Mononuclear cell (primary cell): ENCODE results near the gene CEL. TPM values are rescaled to one million over a fixed set of nuclear protein-coding genes. Genes with fewer than 3 reads are reported as not detected.

Experiments used
- H3K27me3 ChIP-seq: 2 replicates; pipeline ENCODE4 v1.6.0; 2011; ENCODE audit warnings: low read length, control low read depth; ENCODE audit not compliant: insufficient read depth
- H3K4me1 ChIP-seq: 2 replicates; pipeline ENCODE4 v1.5.1; 2011; ENCODE audit warnings: mild to moderate bottlenecking, low read length, control low read depth; ENCODE audit not compliant: insufficient read depth
- H3K4me3 ChIP-seq: 2 replicates; pipeline ENCODE4 v1.5.1; 2011; ENCODE audit warnings: mild to moderate bottlenecking, low read length, moderate library complexity
- H3K9me3 ChIP-seq: 2 replicates; pipeline ENCODE4 v1.5.1; 2011; ENCODE audit warnings: low read depth, mild to moderate bottlenecking, control low read depth, low read length
- total RNA-seq: library from RNA; depleted of rRNA; stranded (reverse); fragments of >200 nt; gene quantifications from one replicate; pipeline ENCODE4 v1.2.3, GENCODE V29; 2012

CEL gene
- total RNA-seq, 1 donor: 0.21 TPM

- H3K27me3 ChIP-seq: no peaks in the 10 kb centered on the region
These were observed 19.1 kb upstream of the CEL start for GRCh38 chr9:133042676-133043075.

GRCh38 chr9:133043449-133044035 is 18.2 kb upstream of the CEL start:
- Histone ChIP-seq H3K9me3 (no peaks in the 10 kb centered on the region), H3K4me3 (no peak overlapping the region), H3K27me3 (no peaks in the 10 kb centered on the region), H3K4me1 (no peaks in the 10 kb centered on the region)

More at GRCh38 chr9:133042676-133043075, 19.1 kb upstream of the CEL start:
- Histone ChIP-seq H3K4me3 (no peak overlapping the region), H3K9me3 (no peaks in the 10 kb centered on the region), H3K4me1 (no peaks in the 10 kb centered on the region)

DNA sequence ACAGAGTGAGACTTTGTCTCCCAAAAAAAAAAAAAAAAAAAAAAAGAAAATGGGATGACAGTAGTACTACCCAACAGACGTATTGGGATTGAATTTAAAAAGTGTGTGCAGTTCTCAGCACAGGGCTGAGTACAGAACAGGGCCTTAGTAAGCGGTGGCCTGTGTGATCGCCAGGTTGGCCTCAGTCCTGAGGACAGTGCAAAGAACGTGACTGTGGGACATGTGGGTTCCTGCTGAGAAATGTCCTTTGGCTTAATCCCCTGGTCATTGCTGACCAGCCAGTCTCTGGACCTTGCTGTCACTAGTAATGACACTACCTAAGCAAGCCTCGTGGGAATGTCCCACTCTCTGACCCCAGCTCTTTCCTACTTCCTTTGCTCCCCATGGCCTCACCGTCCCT is 17.7 kb upstream of the CEL start:
- Histone ChIP-seq H3K4me3 (no peak overlapping the region), H3K27me3 (no peaks in the 10 kb centered on the region), H3K4me1 (no peaks in the 10 kb centered on the region), H3K9me3 (no peaks in the 10 kb centered on the region)

DNA sequence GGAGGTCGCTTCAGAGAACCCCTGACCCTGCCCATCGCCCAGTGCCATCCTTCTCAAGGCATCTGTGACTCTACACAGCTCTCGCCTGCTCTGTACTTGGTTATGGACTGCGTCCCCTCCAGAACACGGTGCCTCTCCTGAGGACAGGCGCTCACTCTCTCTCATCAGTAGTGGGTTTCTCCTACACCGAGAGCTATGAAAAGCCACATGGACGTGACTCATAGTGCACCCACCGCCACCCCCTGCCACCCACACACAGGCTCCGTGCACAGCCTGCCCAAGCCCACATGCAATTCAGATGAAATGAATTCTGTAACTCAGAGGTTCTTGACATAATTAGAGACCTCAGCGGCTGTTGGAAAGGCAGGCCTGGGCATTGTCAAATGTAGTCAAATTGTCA is 17.1 kb upstream of the CEL start:
- Histone ChIP-seq H3K9me3 (no peaks in the 10 kb centered on the region), H3K27me3 (no peaks in the 10 kb centered on the region), H3K4me1 (no peaks in the 10 kb centered on the region), H3K4me3 (no peak overlapping the region)

- Histone ChIP-seq H3K9me3 (no peaks in the 10 kb centered on the region), H3K27me3 (no peaks in the 10 kb centered on the region), H3K4me3 (no peak overlapping the region), H3K4me1 (no peaks in the 10 kb centered on the region)
These were observed 16.6 kb upstream of the CEL start for GRCh38 chr9:133045132-133045531.

- no peaks in the 10 kb centered on the region for H3K27me3 ChIP-seq
- H3K4me3 ChIP-seq: no peak overlapping the region
- H3K9me3 ChIP-seq: no peaks in the 10 kb centered on the region
- H3K4me1 ChIP-seq: no peaks in the 10 kb centered on the region
These were observed 15.4 kb upstream of the CEL start for GRCh38 chr9:133046196-133046899.

GRCh38 chr9:133046900-133047295 is 14.9 kb upstream of the CEL start:
- Histone ChIP-seq H3K4me3 (no peak overlapping the region), H3K9me3 (no peaks in the 10 kb centered on the region), H3K4me1 (no peaks in the 10 kb centered on the region), H3K27me3 (no peaks in the 10 kb centered on the region)

- Histone ChIP-seq H3K27me3 (no peaks in the 10 kb centered on the region), H3K4me1 (no peaks in the 10 kb centered on the region), H3K4me3 (no peak overlapping the region), H3K9me3 (no peaks in the 10 kb centered on the region)
These were observed 13.2 kb upstream of the CEL start for GRCh38 chr9:133048595-133048994.

DNA sequence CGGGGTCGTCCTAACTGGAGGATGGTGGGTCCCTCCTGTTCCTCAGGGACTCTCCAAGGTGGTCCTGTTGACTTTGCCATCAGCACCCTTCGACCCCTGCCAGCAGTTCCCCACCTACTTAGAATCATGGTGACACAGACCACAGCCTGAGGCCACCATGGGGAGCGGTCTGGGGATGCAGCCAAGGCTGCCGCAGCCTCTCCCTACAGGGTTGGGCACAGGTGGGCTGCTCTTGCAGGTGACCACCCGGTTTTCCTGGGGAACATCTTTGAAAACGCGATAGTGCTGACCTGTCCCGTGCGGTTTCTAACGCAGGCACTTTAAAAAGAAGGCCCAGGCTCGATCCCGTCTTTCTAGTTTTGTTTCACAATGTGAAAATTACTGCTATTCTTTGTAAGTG is 12.7 kb upstream of the CEL start:
- H3K27me3 ChIP-seq: no peaks in the 10 kb centered on the region
- no peaks in the 10 kb centered on the region for H3K4me1 ChIP-seq
- H3K9me3 ChIP-seq: no peaks in the 10 kb centered on the region
- H3K4me3 ChIP-seq: no peak overlapping the region

DNA sequence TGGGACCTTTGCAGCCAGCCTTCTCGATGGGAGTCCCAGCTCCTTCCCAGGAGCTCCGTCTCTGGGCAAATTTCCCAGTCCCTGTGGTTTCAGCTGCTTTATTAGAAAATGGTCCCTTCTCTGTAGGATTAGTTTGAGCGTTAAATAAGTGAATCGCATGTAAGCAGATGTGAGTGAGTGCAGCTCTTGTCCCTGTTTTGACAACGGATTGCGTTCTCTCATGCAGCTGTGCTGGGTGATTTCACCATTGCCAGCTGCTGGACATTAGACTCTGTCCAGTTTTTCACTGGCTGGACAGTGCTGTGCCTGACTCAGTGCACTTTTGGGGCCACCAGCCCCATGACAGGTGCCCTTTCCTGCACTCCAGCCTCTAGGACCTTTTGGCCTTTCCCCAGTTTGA is 11.6 kb upstream of the CEL start:
- Histone ChIP-seq H3K9me3 (no peaks in the 10 kb centered on the region), H3K4me3 (no peak overlapping the region), H3K4me1 (no peaks in the 10 kb centered on the region), H3K27me3 (no peaks in the 10 kb centered on the region)

- H3K27me3 ChIP-seq: no peaks in the 10 kb centered on the region
- no peak overlapping the region for H3K4me3 ChIP-seq
- H3K9me3 ChIP-seq: no peaks in the 10 kb centered on the region
- no peaks in the 10 kb centered on the region for H3K4me1 ChIP-seq
These were observed 11.0 kb upstream of the CEL start for GRCh38 chr9:133050781-133051180.

DNA sequence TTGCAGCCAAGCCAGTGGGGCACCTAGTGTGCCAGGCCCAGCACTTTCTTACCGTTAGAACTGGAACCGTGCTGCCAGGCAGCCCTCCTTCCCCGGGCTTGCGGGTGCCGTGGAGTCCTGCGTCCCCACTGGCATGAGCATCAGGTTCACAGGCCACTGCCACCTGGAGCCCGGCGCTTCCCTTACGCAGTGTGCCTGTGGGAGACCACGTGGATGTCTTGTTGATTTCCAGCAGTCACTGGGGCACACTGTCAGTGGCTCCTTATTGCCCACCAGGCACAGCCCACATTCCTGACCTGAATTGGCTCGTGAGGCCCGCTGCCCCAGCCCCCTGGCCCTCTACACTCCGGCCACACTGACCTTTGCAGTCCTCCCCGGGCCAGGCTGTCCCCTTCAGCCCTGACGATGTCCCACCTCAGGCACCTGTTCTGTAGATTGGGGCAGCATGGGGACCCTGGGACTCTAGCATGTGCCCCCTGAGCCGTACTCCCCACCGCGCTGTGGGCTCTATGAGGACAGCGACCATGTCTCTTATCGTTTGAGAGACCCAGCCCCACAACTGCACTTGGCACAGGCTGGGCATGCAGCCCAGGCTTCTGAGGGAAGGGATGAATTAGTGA is 10.4 kb upstream of the CEL start:
- Histone ChIP-seq H3K27me3 (no peaks in the 10 kb centered on the region), H3K4me3 (no peak overlapping the region), H3K9me3 (no peaks in the 10 kb centered on the region), H3K4me1 (no peaks in the 10 kb centered on the region)

- H3K4me1 ChIP-seq: peaks cover under 1% of the 10 kb centered on the region
- no peaks in the 10 kb centered on the region for H3K27me3 ChIP-seq
- no peaks in the 10 kb centered on the region for H3K9me3 ChIP-seq
- no peak overlapping the region for H3K4me3 ChIP-seq
These were observed 9.7 kb upstream of the CEL start for GRCh38 chr9:133051966-133052539.

GRCh38 chr9:133054194-133054890 is 7.4 kb upstream of the CEL start:
- Histone ChIP-seq H3K4me3 (no peak overlapping the region), H3K4me1 (peaks cover 21% of the 10 kb centered on the region), H3K9me3 (no peaks in the 10 kb centered on the region), H3K27me3 (no peaks in the 10 kb centered on the region)

GRCh38 chr9:133054966-133055365 is 6.8 kb upstream of the CEL start:
- Histone ChIP-seq H3K4me3 (no peak overlapping the region), H3K27me3 (no peaks in the 10 kb centered on the region), H3K4me1 (peaks cover 27% of the 10 kb centered on the region), H3K9me3 (no peaks in the 10 kb centered on the region)
